Stimulated activated CD4-positive, alpha-beta T cell treated with anti-CD3 and anti-CD28 coated beads, Interleukin-15, amount 100 ng/mL, for 24 hours (primary cell): Measurements from ENCODE around the gene LIX1L.
A peak's percentile ranks its signal among the peaks of the same experiment; 100 is the strongest.

ENCODE experiments used
- DNase-seq: peaks from one replicate; pipeline ENCODE4 v3.0.0-alpha.2; 2020

The LIX1L gene

DNA sequence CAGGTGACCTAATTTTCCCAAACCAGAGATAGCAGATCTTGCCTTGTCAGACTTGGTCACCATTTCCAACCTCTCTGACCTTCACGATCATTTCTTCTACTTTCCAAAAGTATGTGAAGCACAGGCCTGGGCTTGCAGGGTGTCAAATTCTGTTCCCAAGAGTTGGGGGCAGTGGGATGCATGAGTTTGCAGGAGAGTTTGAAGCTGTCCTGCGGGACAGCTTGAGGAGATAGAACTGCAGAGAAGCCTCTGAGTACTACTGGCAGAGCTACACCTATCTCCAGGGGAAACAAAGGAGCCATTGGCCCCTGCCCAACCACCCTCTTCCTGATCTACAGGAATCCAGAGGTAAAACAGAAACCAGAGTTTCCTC lies 27.3 kb upstream of the LIX1L start:
- DNase-seq = no peak

DNA sequence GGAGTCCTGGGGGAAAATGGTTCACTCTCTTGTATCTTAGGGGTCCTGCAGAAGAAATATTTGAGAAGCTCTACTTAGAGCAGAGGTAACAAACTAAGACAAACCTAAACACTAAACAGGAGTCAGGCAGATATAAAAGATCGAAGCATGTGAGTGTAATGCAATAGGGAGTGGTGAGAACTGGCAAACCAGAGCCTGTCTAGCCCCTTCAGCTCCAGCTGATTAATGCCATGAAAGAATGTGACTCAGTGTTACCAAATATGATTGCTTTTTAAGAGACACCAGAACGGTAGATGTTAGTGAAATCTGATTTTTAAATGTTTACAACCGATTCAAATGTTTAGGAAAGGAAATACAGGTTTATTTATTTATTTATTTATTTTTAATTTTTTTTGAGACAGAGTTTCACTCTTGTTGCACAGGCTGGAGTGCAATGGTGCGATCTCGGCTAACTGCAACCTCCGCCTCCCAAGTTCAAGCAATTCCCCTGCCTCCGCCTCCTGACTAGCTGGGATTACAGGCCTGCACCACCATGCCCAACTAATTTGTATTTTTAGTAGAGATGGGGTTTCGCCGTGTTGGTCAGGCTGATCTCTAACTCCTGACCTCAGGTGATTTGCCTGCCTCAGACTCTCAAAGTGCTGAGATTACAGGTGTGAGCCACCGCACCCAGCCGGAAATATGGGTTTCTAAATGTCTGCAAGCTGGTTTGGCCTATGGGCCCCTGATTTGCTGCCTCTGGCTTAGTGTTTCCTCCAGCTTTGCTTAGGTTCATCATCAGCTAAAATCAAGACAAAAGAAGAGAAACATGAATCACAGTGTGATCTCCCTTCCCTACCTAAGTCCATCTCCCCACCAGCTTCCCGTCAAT lies 26.4 kb upstream of the LIX1L start:
- DNase-seq = peak; percentile 40

DNA sequence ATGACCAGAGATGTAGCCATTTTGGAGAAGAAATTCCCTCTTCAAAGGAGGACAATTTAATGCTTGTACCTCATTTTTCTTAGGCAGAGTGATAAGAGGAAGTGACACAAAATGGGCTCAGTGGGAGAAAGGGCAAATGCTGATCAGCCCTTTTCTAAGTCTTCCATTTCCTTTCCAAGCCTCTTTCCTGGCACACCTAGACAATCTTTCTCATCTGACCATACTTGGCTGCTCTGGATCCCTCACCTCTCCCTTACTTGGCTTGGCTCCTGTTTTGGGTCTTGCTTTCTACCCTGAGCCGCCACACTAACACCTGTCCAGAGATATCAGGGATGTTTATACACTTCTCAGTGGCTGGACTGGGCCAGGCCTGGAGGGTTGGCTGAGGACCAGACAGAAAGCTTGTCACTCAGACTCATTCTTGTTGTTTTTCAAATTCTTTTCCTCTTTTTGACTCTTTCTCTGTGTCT lies 25.4 kb upstream of the LIX1L start:
- no peak for DNase-seq

DNA sequence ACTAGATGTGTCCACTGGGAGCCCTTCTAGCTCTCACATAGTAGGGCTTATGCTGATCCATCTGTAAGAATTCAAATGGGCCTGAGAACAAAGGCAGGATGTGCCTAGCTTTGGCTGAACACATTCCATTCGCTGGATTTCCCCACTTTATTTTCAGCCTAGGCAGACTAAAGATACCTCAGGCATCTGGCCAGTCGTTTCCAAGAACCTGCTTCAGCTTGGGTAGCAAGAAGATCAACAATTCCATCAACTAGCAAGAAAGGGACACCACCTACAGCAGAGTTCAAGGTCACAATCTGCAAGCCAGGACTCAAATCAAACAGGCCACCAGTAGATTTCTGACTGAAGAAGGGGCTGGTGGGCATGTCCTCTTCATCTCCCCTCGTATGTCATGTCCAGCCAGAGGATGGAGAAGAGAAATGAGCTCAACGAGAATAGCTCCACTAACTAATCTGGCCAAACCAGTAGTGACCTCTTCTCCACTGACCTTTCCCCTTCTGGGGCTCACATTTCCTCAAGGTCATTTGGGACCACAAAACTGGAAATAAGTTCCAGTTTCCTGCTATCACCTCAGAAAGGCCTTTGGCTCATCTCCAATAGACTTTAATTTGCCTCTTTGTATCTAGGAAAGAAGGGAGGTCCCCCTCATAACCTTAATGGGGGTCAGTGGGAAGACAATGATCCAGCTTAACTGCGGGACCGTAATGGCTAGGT lies 24.4 kb upstream of the LIX1L start:
- no peak for DNase-seq

DNA sequence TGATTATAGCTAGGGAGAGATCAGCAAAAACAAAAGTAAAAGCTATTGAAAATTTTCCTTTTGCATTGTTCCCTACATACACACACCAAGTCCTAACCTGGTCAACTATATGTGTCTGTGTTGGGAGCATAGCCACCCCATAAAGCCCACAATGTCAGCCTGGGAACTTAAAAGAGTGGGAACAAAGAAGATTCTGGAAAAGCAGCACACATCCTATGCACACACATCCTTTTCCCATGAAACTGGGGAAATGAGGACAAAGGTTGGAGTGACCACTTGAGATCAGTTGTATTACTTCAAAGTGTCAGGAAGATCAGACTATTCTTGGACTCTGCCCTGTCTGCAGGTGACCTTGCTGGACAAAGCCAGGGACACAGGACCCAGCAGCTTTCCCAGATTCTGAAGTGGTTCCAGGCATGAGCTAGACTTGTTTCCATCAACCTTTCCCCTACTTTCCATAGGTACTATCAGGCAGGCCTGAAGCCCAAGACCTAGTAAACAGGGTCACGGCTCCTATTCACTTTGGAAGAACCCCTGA lies 22.7 kb upstream of the LIX1L start:
- DNase-seq = no peak

DNA sequence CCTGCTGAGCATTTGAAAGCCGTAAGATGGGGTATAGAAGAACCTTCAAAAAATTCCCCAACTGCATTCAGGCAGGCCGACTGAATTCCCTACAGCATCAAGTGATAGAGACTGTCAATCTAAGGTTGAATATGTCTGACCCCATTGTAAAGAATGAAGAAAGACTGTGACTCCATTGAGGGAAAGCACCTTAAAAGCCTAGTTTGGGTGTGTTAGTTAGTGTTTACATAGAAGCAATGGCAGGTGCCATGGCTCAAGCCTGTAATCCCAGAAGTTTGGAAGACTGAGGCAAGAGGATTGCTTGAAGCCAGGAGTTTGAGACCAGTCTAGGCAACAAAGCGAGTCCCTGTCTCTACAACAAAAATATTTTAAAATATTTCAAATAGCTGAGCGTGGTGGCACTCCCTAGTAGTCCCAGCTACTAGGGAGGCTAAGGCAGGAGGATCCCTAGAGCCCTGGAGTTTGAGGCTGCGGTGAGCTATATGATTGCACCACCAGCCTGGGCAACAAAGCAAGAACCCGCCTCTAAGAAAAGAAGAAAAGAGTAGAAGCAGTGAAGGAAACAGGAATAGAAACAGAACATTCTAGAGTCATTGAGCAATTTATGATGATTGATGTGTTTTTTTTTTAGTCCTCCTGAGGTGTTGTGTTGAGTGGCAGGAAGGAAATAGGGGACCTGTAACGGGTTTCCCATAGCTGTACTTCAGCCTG lies 22.1 kb upstream of the LIX1L start:
- no peak for DNase-seq

DNA sequence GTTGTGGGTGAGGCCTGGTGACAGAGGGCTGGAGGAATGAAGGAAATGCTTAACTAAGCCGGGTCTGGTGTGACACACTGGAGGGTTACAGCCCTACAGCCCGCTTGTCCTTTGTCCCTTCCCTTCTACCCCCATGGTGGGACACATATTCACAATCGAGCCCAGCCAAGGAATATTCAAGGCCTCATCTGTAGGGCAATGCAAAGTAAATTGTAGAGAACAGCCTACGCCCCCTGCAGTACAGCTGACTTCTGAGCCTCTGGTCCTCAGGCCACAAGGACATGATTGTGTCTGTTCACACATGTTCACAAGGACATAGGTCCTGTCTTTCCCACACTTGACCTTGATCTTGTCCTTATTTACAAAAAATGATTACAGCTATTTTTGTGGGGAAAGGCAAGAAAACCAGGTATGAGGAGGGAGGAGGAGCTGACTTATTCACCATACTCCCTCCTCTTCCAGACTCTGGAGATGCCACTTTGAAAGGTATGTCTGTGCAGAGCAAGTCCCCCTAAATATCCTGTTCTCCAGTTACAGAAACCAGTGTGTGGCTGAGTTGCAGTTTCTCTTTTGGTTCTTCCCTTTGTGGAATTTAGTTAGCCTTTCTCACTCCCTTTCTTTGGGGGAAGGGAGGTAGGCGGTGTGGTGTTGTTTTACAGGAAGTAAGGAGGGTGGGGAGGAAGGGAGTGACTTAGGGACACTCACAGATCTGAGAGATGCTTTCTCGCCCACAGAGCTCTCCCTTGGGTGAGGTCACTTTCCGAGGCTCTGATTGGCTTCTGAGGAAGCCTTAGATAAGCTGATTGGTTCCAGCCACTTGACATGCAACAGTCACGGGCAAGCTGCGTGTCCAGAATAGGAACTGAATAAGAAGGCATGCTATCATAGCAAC lies 21.3 kb upstream of the LIX1L start:
- DNase-seq = peak; percentile 87

DNA sequence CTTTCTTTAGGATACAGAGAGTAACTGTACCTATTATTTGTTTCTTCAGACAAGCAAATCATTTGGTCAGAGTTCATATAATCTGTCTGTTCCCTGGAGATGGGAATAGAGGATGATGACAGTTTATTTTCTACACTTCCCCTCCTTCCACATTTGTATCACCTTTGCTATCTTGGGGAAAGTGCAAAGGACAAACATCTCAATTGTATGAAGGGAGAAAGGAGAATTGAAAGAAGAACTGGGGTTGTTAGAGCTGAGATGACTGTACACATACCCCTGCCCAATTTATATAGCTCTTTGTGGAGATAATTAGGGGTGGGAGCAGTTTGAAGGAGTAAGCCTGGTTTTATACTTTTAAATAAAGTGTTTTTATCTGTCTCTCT lies 20.6 kb upstream of the LIX1L start:
- DNase-seq = no peak

DNA sequence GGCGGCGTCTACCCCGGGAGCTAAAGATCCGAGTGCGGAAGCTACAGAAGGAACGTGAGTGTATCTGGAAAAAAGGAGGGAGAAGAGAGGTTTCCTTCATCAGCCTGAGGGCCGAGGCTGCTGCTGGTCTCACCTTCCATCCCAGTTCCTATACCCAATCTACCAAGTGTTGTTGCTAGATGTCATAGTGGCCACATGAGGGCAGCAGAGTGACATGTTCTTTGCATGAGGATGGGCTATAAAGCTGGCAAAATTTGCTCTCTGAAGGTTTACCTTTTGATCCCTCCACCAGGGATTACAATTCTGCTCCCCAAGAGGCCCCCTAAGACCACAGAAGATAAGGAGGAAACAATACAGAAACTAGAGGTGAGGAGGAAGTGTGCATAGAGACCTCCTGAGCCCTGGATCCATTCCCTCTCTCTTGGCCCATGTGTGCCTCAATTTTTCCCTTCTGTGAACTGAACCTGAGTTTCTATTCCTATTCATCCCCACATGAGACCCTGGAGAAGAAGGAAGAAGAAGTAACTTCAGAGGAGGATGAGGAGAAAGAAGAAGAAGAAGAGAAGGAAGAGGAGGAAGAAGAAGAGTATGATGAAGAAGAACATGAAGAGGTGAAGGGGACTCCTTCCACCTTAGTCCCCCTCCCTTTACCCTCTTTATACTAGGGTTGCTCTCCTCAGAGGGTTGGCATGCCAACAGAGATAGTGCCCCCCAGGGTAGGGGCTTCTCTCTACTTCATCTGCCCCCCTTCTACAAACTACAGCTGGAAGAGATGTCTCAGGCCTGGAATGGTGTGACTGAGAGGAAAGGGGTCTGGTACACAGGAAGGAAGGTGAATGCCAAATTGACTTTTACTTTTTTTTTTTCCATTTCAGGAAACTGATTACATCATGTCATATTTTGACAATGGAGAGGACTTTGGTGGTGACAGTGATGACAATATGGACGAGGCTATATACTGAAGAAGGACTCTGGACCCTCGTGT lies 20.0 kb upstream of the LIX1L start:
- DNase-seq = peak; percentile 79

DNA sequence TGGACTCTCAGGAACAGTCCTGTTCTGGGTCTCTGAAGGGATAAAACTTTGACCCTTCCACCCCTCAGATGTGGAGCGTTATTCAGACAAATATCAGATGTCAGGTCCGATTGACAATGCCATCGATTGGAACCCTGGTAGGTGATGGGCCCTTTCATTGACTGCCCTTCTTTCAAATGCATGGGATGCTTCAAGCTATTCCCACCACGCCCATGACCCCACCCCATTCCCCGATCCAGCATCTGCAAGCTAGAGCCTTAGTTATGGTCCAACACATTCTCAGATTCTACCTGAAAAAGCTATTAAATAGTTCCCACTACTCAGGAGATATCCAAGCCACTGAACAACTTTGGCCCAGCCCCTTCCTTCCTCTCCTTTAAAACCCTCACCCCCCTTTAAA lies 19.2 kb upstream of the LIX1L start:
- no peak for DNase-seq

DNA sequence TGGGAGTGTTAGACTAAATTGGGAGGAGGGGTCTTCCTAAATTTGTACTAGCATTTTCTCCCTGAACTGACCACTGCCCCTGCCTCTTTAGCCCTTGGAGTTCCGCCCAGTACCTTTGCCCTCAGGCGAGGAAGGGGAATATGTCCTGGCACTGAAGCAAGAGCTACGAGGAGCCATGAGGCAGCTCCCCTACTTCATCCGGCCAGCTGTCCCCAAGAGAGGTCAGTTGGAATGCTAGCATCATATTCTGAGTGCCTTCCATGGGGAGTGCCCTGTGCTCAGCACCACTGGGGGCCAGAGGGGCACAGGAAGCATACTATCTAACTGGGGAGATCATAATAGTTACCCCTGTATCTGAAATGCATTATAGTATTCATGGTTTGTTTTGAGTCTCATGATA lies 17.4 kb upstream of the LIX1L start:
- DNase-seq = no peak

DNA sequence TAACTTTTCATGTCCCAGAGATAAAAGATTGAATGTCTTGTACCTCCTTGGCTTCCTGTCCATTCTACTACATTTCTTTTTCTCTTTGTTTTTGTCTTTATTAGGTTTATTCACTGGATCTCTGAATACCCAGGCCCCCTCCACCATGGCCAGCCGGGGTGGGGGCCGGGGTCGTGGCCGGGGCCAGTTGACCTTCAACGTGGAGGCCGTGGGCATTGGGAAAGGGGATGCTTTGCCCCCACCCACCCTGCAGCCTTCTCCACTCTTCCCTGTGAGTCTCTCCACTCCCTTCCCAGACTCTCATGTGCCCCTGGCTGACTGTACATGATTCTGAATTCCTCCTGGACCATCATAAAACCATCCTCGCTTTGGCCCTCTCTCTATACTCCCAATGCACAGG lies 16.9 kb upstream of the LIX1L start:
- DNase-seq = no peak

DNA sequence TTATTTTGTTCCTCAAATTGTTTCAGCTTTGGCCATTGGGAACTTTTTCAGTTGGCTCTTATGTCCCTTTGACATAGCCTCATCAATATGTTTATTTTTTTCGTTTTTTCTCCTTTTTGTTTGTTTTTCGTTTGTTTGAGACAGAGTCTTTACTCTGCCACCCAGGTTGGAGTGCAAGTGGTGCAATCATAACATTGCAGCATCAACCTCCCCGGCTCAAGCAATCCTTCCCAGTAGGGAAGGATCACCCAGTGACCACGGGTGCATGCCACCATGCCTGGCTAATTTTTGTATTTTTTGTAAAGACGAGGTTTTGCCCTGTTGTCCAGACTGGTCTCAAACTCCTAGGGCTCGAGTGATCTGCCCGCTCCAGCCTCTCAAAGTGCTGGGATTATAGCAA lies 14.8 kb upstream of the LIX1L start:
- DNase-seq = no peak

DNA sequence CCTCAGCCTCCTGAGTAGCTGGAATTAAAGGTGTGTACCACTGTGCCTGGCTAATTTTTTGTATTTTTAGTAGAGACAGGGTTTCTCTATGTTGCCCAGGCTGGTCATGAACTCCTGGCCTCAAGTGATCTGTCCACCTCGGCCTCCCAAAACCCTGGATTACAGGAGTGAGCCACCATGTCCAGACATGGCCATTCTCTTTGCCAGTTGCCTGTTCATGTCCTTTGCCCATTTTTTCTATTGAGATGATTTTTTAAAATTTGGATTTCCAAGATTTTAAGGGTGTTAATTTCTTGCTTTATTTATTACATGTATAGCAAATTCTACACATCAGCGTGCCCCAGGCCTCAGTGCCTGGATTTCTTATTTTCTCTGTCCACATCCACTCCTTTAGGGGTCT lies 9.5 kb upstream of the LIX1L start:
- DNase-seq = no peak

DNA sequence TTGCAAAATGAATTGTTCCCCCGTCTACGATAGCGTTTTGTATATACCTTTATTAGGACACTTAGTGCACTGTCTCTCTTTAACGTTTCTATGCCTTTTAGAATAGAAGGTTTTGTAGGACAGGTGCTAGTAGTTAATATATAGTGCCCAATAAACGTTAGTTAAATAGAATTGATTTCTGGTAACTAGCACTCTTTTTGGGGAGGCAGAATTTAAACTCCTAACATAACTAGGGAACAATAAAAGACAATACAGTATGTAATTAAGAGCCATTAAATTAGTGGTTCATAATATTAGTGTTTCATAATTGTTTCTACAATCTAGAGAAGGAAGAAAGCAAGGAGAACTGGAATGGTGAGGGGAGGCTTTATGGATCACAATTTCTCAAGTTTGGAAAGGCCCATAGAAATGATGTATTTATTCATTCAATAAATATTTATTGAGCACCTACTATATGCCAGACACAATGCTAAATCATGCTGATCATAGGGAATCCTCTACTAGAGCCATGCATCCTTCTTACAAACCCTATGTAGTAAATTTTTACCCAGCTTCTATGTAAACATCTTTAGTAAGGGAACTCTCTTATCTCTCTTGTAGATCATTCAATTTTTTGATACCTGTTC lies 7.4 kb upstream of the LIX1L start:
- DNase-seq = no peak

DNA sequence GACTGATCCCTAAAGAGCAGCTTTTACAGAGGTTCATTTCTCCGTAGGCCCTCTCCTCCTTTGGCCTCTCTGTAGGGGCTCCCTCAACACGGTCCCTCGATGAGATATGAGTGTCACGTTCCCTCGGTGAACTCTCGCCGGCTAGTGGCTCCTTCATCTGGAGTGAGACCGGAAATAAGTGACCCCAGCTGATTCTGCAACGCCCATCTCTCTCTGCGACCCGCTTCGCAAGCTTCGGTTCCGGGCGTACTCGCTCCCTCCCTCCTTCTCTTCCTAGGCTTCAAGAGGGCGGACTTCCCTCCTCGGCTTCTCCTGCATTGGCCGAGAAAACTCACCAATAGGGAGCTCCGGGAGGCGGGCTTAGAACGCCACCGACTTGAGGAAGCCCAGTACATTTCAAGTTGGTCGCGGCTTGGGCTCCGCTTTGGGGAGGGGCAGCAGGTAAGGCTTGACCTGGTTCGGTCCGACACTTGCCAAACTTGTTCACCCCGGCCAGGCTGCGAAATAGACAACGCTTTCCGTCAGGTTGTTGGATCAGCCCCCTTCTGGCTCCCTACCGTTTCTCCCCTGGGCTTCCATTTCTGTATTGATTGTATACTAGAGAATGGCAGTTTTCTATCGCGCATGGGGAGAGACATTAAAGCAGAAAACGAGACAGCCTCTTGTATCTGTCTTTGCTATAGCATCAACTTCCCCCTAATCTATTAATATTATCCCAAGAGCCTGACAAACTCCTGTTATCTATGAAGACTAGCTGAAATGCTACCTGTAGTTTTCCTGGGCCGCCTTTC lies 6.7 kb upstream of the LIX1L start, which contains the start of the genes ANKRD34A and POLR3GL:
TSS of gene ANKRD34A (minus strand) at position 248 of the 791 bp plus-strand sequence. CDS start 2,816 bp downstream, outside the sequence.
TSS of gene POLR3GL (plus strand) at position 363 of the 791 bp plus-strand sequence. CDS start 10,176 bp downstream, outside the sequence.
- peak; percentile 96 for DNase-seq

DNA sequence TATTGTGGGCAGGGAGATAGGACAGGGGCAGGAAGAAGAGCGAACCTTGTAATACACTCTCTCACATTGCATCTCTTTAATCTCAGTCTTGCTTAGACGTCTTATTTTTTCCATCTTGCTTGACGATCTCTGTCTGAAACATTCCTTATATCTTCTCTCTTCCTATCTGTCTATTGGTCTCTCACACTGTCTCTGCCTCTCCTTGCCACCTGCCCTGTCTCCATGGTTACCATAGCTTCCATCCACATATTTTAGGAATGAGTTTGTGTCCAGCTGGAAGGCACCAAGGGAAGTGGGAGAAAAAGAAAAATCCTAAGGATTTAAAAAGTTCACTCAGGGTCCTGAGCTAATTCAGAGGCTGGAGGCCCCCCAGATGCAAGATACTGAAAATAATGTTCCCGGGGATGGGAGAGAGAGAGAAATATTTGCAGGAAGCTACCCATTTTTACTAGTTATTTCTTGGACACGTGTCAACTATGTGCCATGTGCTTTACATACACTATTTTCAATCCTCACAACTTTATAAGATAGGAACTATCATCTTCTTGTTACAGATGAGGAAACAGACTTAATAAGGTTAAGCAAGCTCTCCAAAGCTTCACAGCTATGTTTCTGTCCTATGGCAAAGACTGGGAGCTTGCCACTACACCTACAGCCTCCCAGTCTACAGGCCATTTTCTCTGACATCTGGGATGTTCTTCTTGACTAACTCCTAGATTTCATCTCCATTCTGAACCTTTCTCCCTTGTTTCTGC lies 5.6 kb upstream of the LIX1L start:
- DNase-seq = no peak
